Stimulated activated CD4-positive, alpha-beta T cell treated with anti-CD3 and anti-CD28 coated beads, Interleukin-15, amount 100 ng/mL, for 1 hour (primary cell): ENCODE results near the gene UQCR11.

ENCODE experiments used
- DNase-seq, 2 donors: peaks; one replicate each; pipeline ENCODE4 v3.0.0-alpha.2; 2020; ENCODE audit warnings: low read depth in 1 of 2, low spot score in 1 of 2

UQCR11 gene

DNA sequence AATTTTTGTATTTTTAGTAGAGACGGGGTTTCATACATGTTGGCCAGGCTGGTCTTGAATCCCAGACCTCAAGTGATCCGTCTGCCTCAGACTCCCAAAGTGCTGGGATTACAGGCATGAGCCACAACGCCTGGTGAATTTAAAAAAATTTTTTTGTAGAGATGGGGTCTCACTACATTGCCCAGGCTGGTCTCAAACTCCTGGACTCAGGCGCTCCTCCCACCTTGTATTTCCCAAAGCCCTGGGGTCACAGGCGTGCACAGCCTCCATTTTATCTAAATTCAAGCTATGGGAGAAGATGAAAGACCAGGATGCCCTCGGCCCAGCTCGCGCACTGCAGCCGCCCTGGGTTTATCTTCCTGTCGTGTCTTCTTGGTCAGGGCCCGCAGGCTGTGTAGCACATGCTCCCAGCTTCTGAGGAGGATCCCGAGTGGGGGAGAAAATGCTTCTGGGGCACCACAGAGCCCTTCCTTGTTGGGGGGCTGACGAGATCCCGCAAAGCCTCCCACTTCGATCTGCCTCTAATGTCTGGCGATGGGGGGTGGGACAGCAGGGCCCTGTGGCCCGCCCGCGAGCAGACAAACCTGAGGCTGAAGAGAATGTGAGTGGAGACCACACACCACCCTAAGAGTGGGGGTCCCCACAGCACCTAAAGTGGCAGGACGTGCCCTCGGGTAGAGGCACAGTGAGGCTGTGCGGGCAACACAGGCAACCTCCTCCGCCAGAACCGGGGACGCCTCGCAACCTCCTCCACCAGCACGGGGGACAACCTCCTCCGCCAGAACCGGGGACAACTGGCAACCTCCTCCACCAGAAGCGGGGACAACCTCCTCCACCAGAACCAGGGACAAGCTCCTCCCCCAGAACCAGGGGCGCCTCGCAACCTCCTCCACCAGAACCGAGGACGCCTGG lies 31.3 kb upstream of the UQCR11 start:
- no peak for DNase-seq

DNA sequence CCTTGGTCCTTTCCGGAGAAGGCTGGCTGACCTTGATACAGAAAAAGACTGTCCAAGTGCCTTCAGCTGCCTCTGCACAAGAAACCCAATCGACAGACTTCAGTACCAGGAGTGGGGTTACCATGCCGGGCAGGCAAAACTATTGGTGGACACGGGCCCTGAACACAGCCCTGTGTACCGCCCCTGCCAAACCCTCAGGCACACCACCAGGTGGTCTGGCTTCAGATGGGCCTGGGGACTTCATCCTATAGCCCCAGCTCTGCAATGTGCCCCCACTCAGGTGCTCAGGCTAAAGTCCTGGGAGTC lies 29.6 kb upstream of the UQCR11 start:
- DNase-seq = no peak

DNA sequence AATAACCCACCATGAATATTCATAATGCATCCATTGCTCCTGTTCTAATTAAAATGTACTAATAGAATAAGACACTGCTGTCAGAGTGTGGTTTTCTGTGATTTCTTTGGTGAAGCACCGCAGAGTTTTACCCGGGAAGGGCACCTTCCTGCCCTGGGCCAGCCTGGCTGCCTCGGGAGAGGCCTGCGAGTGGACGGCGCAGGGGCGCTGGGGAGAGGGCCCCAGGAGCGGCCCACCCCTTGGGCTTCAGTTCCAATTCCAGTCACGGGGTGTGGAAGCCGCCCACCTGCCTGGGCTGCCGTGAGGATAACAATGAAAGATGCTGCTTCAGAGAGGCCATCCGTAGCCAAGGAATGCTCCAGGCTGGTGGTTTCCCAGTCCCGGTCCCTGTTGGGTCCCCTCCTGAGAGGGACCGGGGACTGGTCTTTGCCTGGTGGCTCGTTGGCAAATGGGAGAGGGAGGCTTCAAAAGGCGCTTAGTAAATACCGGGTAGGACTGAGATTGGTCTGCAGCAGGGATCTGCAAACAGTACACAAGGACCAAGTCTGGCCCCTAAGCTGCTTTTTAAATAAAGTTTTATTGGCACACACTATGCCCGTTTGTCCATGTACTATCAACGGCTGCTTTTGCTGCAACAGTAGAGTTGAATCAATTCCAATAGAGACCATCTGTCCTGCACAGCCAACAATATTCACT lies 29.1 kb upstream of the UQCR11 start:
- DNase-seq = no peak

DNA sequence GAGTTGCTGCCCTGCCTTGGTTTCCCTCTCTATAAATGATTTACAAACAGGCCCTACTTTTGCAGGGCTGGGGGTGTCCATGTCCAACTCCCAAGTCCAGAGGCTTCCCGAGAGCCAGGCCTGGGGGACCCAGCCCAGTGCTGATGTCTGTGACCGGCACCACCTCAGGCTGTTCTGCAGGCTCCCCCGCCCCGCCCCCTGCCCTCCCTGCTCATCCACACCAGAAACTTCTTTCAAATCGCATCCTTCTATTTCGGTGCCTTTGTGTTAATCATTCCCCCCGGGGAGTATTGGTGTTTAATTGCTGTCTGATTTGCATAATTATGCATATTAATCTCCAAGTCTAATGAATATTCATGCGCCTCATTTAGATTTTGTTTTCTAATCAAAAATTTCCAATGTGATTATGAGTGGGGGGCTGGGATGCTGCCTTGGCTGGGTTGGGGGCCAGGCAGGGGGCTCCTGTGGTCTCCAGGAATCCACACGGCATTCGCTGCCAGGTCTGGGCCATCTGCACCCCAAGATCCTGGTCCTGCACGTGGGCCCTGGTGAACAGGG lies 28.1 kb upstream of the UQCR11 start:
- DNase-seq = no peak

DNA sequence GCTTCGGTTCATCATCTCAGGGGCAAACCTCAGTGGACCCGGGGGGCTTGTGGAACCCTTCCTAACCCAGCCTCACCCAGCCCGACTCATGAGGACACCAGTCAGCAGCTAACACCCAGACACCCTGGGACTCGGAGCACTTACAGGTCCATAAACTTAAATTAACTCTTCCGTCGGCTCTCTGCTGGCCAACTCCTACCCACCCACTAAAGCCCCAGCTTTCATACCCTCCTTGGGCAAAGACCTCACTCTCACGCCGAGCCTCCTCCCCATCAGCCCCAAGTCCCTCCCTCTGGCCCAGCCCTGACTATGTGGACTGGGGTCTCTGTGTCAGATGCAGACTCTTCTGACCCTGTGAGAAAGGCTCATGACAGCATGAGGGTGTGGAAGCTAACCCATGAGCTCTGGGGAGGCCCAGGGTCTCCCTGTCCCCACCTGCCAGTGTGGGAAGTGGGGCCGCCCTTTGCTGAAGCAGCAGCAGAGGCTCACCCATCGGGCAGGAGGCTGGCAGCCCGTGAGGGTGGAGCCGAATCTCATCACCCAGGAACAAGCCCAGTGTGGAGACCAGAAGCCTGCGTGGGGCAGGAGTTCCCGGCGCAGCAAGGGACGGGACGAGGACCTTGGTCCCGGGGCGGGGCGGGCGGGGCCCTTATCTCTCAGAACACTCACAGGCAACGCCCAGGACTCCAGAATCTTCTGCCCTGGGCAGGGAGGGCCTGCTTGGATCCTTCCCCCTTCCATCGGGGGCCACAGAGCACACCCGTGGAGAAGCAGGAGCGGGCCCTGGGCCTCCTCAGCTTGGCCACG lies 27.4 kb upstream of the UQCR11 start:
- no peak for DNase-seq

DNA sequence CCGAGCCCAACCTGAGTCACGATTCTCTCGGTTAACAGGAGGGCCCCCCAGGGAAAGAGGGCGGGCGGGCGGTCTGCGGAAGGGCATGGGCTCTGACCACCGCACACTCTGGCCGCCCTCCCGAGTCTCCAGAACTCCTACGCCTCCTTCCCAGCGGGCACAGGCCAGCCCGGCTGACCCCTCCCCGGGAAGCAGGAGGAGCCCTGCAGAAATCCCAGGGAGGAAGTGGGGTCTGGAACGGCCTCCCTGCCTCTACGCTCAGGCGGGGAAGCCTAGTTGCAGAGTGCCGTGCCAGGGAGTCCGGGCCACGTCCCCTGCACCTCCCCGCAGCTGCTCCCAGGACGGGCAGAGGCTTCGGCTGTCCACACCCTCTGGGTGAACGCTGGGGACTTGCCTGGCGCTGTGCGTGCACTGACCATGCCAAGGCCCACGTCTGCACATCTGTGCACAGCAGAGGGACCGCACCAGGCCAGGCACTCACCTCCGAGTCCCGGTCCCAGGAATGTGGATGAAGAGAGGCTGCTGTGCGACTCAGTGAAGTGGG lies 26.4 kb upstream of the UQCR11 start:
- no peak for DNase-seq

DNA sequence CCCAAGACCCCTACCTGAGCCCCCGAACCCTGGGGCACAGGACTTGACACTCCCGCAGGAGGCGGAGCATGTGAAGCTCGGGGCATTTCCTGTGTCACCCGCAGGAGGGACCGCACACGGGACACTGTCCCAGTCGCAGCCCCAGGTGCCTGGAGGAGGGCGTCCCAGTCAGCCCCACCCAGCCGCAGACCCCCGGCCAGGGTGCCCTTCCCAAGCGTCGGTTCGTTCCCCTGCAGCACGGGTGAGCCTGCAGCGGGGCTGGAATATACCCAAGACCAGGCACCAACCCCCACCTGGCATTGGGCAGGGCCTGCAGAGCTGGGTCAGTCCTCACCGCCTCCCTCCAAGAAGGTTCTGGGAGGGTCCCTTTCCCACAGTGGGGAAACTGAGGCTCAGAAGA lies 25.5 kb upstream of the UQCR11 start:
- DNase-seq = no peak

DNA sequence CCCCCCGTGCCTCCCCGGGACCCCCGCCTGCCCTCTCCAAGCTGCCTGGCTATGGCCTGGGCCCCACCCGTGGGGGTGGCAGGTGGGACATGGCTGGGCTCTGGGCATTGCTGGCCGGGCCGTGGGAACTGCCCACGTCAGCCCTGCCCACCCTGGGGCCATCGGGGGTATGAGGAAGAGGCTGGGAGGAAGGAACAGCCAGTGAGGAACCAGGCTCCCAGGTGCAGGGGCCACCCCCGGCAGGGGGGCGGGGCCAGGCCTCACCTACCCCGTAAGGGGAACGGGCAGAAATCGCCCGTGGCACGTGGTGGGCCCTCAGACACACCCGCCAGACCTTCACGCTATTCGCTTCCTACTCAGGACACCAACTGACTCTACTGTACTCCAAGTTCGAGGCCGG lies 24.8 kb upstream of the UQCR11 start:
- no peak for DNase-seq

DNA sequence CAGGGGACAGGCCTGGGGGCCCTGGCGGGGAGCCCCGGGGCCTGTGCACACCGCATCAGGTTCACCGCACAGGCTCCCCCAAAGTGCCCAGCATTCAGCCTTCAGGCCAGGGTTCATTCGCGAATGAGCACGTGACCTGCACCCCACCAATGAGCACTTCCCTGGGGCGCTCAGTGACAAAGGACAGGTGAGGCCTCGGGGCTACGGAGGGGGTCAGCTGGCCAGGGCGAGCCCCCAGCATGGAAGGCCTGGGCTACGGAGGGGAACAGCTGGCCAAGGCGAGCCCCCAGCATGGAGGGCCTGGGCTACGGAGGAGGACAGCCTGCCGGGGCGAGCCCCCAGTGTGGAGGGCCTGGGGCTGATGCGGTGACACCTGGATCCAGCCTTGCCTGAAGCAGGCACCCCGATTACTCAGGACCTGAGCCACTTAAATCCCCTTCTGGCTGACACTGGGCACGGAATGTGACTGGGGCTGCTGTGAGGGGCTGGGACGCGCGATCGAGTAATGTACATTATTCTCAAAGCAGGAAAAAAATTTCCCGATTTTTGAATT lies 24.1 kb upstream of the UQCR11 start:
- DNase-seq = no peak

DNA sequence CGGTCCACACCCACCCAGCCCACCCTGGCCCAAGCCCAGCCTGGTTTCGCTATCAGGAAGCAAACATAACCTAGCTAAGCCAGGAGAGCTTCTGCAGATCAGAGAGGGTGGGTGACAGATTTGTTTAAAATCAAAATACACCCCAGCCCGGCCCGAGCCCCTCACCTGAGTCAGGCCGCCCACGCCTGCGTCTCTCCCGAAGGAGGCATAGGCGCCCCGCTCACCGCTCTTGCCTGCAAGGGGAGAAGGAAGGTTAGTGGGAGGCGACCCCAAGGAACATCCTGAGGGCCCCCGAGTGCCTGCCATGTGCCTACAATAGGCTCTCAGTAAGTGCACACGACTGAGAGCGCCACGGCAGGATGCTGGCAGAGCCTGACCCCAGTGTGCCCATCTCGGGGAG lies 21.9 kb upstream of the UQCR11 start:
- no peak for DNase-seq

DNA sequence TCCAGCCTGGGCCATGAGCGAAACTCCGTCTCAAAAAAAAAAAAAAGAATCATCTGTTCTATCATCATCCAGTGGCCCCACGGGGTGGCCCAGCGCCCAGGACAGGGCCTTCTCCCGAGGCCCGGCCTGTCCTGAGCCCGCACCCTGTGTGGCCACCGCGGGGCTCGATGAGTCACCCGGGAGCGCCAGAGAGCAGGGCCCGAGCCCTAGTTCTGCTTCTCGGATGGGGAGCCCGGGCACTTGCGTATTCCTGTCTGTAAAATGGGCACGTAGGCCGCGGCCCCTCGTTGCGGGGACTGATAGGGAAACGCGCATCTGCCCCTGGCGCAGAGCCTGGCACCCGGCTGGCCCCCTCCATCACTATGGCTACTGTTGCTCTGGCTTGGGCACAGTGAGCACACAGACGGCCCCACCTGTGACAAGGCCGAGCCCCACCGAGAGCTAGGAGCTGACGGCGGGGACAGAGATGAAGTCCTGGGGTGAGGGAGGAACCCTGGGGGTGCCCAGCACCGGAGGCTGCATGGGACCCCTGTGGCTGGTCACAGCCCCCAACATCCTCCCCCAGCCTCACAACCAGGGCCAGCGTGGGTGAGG lies 21.3 kb upstream of the UQCR11 start:
- DNase-seq = no peak

DNA sequence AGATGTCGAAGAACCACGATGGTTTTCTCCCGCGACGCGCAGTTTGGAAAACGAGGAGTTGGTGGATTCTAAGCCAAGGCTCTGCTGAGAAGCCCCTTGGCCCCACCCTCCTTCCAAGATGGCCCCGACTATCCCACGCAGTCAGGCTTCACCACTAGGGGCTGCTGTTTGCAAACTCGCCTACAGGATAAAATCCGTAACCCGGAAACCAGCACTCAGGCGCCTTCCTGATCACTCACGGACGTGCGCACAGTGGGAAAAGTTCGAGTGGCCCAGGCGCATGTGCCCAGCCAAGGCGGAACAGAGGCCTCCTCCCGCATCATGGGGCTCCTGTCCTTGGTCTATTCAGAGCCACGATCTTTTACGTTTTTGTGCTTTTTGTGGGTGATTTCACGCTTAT lies 19.2 kb upstream of the UQCR11 start:
- peak in 1 of 2 donors; percentile 42 for DNase-seq

DNA sequence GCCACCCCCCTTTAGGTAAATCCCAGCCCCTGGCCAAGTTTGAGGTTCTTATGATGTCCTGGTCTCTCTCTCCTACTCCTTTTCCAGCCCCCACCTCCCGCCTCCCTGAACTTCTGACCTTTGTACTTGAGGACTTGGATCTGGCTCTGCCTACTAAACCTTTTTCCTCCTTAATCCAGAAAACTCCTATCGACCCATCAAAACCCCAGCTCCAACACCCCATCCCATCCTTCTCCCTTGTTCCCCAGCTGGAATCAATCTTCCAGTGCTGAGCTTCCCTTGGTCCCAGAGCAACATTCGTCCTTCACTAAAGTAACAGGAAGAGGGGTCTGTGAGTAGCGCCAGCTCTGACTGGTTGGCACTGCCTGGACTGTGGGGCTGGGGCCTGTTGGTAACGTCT lies 17.3 kb upstream of the UQCR11 start:
- DNase-seq = no peak

DNA sequence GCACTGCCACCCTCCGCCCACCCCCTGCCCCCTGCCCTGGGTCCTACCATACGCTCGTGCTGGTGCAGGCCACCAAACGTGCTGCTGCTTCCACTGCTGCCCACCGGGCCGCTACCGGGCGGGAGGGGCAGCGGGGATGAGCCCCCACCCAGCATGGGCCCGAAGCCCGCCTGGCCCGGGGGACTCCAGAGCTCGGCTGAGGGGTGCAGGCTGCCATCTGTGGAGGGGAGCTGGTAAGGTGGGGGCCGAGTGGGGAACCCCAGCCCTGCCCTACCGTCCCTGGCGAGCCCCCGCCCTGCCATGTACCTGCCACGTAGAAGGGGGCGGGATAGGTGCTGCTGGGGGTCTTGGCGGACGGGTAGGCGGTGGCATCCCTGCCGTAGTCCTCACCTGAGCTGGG lies 16.7 kb upstream of the UQCR11 start:
- no peak for DNase-seq

DNA sequence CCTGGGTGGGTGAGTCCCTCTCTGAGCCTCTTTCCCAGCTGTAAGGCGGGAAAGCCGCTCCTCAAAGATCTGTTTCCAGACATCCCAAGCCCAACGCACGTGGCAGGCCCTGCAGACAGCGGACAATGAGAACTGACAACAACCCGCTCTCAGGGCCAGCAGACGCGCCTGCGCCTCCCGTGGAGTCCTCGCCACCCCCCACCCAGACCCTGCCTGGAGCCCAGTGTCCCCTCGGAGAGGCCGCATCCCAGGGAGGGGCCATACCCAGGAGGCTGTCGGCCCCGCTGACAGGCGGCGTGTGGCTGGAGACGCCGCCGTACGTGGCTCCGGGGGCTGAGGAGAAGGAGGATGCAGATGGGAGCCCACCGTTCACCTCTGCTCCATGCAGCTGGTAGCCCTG lies 16.3 kb upstream of the UQCR11 start:
- no peak for DNase-seq

DNA sequence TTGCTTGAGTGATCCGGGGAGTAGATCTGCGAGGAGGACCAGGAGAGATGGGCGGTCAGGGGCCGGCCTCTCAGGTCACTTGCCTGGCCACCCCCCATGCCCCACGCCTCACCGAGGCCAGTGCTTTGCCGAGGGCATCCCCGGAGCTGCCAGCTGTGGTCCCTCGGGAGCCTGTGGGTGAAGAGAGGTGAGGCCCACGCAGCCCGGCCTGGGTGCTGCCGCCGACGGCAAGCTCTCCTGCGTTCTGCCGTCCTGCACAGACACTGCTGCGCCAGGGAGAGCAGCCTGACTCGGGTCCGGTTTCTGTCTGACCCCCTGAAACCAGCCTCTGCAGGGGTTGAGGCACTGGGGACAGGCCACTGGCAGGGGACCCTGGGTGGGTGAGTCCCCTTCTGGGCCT lies 15.8 kb upstream of the UQCR11 start:
- no peak for DNase-seq

DNA sequence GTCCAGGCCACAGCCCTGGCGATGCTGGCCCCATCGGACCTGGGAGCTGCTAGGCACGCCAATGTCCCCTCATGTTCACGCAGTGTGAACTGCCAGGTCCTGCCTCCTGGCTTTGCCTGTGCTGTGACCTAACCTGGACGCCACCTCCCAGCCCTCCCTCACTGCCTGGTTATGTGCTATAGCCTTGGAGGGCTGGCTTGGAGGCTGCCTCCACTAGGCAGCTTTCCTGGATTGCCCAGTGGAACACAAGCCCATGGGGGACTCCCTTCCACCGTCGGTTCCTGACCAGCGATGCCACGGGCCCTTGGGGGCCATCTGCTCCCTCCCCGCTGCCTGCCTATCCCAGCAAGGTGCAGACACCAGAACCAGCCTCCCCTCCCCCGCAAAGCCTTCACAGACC lies 15.2 kb upstream of the UQCR11 start:
- DNase-seq = no peak

DNA sequence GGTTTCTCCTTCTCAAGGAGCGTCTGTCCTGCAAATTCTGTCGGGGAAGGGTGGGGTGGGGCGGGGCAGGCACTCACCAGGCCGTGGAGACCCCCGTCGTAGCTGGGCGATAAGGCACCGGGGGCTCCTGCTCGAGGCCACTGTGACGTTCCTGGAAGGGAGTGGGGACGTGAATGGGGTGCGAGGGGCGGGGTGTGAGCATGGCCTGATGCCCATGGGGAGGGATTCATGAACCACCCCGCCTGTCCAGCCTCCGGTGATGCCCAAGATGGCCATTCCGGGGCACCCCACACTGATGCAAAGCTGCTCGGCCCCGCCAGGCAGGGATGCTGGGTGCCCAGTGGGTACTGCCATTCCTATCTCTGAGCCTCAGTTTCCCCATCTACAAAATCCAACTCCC lies 14.4 kb upstream of the UQCR11 start:
- no peak for DNase-seq

DNA sequence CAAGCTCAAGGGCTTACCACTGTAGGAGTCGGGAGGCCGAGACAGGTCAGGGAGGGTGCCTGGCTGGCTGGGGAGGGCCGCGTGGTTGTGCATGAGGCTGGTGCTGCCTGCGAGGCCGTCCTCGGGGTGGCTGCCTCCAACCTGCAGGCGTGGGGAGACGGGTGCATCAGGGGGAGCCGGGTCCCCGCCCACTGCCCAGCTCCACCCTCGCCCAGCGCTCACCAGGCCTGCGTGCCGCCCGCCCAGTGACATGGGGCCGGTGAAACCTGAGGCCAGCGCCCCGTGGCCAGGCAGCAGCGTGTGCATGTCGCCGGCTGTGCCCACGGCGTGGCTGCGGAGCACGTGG lies 13.8 kb upstream of the UQCR11 start:
- DNase-seq = no peak

DNA sequence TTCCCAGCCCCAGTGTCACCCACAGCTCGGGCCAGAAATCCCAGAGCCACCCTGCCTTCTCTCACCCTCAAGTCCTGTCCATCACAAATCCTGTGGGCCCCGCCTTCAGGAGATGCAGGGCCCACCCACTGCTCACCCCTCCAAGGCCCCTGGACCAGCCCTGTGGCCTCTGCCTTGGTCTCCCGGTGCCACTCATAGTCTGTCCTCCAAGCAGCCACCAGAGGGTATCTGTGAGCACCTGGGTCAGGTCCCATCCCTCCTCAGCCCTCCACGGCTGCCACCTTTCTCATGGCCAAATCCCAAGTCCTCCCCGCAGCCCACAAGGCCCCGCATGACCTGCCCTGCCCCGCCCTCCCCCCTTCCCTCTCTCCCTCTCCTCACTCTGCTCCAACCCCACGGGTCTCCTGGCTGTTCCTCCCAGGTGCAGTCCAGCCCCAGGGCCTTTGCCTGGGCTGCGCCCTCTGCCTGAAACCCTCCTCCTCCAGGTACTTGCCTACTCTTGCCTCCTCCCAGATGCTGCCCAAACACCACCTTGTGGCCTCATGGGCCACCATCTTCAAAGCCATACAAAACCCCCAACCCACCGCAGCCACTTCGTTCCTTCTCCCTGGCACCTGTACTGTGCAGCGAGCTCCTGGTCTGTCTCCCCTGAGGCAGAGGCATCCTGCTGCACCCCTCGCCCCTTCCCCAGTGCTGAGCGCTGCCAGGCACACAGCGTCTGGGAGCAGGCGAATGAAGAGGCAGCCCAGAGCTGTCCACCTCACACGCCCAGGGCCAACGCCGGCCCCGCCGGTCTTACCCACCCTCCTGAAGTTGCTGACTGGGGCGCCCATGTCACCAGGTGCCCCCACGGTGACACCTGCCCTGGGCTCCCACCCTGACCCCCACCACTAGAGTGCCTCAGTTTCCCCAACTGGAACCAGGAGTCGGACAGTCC lies 13.2 kb upstream of the UQCR11 start:
- no peak for DNase-seq
